GM21737 (cell line): ENCODE measurements around the gene MINPP1.

Experiments used
- ATAC-seq: cut with Tn5 transposase; IDR thresholded peaks from one replicate; pipeline ENCODE4 v1.9.1; 2021; ENCODE audit warnings: mild to moderate bottlenecking, moderate library complexity; ENCODE audit not compliant: unreplicated experiment

The MINPP1 gene

GRCh38 chr10:87519582-87519981, 14.9 kb downstream of the MINPP1 start:
- no peak for ATAC-seq

GRCh38 chr10:87523731-87524130, 19.0 kb downstream of the MINPP1 start:
- no peak for ATAC-seq

- ATAC-seq: no peak
Measured at GRCh38 chr10:87524296-87524695, 19.6 kb downstream of the MINPP1 start.

- ATAC-seq: no peak
Measured at GRCh38 chr10:87531908-87532622, 27.4 kb downstream of the MINPP1 start.

DNA sequence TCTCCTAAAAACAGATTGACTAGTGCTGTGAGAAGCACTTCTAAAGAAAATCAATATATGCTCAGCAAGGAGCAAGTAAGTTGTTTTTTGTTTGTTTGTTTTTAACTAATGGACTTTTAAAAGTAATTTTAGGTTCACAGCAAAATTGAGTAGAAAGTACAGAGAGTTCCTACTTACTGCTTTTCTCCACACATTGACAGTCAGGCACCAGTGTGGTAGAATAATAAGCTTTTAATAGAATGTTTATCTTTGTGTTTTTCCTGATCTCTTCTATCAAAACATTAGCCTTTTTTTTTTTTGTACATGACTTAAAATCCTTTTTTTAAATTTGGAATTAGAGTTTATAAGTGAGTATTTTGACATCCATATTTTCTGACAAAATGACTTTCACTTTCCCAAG, 28.0 kb downstream of the MINPP1 start:
- no peak for ATAC-seq

DNA sequence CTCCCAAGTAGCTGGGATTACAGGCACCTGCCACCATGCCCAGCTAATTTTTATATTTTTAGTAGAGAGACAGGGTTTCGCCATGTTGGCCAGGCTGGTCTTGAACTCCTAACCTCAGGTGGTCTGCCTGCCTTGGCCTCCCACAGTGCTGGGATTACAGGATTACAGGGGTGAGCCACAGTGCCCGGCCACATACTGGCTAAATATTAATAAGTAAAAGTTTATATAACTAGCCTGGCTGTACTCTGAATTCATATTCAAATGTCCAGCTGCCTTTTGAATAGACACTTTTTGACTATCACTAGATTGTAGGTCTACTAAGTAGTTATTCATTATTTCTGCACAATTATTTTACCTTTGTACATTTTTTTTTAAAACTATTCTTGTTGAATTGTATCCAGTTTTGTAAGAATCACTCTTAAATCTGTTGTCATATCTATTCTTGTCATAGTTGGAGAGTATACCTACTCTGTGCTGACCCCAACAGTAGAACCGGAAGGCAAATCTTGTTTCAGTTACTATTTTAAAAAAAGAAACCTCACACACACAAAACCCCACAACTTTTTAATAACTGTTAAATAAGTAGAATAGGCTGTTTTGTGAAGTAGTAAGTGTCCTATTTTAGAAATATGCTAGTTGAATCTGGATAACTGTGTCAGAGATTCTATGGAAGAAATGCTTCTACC, 29.6 kb downstream of the MINPP1 start:
- peak; percentile 64 for ATAC-seq

GRCh38 chr10:87538092-87539015, 33.7 kb downstream of the MINPP1 start:
- ATAC-seq: no peak

GRCh38 chr10:87541114-87541513, 36.4 kb downstream of the MINPP1 start:
- ATAC-seq: no peak

GRCh38 chr10:87544721-87545120, 40.0 kb downstream of the MINPP1 start:
- no peak for ATAC-seq

DNA sequence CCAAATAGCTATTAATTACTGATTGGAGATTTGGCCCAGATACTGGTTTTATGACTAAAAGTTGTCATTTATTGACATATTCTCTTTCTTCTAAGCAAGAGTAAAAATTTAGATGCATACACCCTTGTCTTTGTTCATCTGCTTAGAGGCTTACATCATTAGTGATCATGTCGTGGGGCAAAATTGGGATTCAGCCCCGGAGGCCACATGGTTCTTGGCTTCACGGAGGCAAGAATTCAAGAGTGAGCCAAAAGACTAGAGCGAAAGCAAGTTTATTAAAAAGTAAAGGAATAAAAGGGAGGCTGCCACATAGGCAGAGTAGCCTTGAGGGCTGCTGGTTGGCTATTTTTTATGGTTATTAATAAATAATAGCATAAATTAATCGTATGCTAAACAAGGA, 41.1 kb downstream of the MINPP1 start:
- no peak for ATAC-seq

- ATAC-seq: no peak
Measured at GRCh38 chr10:87546210-87546609, 41.5 kb downstream of the MINPP1 start.

DNA sequence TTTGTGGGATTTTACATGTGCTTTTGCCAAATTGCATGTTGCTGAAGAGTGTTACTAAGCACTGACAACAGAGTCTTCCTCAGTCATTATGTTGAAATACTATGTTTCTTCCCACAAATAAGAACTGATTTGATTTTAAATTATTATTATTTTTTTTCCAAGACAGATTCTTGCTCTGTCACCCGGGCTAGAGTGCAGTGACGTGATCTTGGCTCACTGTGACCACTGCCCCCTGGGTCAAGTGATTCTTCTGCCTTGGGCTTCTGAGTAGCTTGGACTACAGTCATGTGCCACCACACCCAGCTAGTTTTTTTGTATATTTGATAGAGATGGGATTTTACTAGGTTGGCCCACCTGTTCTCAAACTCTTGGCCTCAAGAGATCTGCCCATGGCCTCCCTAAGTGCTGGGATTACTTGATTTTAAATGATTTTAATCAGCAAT, 42.3 kb downstream of the MINPP1 start:
- no peak for ATAC-seq

GRCh38 chr10:87547734-87548311, 43.1 kb downstream of the MINPP1 start:
- no peak for ATAC-seq

DNA sequence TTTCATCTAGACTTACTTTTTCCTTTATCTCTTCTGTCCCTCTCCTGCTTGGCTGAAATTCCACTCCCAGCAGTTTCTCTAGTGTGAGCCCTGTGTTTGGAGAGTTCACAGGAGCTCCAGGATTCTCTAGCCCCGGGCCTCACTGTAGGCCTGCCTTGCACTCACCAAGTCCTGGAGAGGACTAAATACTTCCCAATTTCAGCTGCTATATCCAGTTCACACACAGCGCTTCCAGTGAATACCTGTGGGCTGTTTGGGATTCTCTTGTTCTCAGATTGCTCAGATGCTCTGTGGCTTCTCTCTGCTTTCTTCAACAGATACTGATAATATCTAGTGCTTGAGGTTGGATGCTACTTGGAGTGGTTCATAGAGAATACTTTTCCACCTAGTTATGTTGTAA, 46.0 kb downstream of the MINPP1 start:
- ATAC-seq: no peak

DNA sequence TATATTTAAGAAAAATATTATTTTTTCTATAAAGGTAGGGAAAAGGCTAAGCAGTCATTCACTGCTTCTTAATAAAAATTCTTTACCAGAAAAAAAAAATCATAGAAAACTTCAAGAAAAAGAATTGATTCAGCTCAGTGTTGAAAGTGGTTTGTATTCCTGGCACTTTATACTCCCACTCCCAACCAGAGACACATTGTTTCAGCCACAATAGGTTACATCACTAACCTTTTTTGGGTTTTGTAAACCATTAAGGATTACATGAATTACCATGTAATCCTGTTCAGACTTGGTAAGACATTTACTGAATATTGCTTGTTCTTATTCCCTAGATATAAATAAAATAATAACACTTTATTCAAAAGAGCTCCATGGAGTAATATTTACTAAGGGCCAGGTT, 46.6 kb downstream of the MINPP1 start:
- ATAC-seq: no peak

DNA sequence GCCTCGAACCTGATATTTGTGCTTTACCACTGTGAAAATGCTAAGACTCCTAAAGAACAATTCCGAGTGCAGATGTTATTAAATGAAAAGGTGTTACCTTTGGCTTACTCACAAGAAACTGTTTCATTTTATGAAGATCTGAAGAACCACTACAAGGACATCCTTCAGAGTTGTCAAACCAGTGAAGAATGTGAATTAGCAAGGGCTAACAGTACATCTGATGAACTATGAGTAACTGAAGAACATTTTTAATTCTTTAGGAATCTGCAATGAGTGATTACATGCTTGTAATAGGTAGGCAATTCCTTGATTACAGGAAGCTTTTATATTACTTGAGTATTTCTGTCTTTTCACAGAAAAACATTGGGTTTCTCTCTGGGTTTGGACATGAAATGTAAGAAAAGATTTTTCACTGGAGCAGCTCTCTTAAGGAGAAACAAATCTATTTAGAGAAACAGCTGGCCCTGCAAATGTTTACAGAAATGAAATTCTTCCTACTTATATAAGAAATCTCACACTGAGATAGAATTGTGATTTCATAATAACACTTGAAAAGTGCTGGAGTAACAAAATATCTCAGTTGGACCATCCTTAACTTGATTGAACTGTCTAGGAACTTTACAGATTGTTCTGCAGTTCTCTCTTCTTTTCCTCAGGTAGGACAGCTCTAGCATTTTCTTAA, 47.7 kb downstream of the MINPP1 start:
- ATAC-seq: no peak

- no peak for ATAC-seq
Measured at GRCh38 chr10:87557409-87557808, 52.7 kb downstream of the MINPP1 start.

GRCh38 chr10:87558333-87558732, 53.6 kb downstream of the MINPP1 start:
- ATAC-seq: no peak

DNA sequence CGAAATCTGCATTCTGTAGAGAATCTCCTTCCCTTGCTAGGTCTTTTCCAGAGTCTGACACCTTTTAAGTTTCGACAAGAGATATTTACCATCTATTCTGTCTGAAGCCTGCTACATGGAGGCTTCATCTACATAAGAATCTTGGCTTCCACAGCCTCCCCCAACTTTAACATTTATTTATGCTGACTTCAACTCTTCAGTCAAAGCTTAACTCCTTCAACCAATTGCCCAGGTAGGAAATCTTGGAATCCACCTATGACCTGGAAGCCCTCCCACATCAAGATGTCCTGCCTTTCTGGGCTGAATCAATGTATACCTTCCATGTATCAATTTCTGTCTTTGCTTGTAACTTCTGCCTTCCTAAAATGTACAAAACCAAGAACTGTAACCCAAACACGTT, 54.7 kb downstream of the MINPP1 start:
- no peak for ATAC-seq

GRCh38 chr10:87560495-87561129, 55.9 kb downstream of the MINPP1 start:
- no peak for ATAC-seq
